Measurements from ENCODE around the gene RPGR.

Gene RPGR

GRCh38 chrX:38260231-38260630 lies 67.1 kb downstream of the RPGR start:
- peak in 1 of 2 donors; percentile 27 for DNase-seq

DNA sequence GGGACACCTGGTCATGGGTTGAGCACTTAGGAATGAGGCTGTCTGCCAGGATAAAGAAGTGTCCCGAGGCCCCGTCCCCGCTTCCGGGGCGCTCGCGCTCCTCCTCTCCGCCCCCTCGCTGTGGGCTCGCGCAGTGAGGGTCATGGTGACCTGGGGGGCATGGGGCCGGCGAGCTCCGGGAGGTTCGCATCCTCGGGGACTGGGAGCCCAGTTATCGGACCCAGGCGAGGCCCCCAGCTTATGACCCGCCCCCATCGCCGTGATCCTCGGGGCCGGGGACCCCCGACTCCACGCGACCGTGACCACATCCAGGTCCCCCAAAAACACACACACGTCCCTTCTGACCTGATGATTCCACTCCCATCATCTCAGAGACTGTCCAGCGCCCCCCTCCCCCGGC lies 71.3 kb downstream of the RPGR start:
- DNase-seq = no peak

DNA sequence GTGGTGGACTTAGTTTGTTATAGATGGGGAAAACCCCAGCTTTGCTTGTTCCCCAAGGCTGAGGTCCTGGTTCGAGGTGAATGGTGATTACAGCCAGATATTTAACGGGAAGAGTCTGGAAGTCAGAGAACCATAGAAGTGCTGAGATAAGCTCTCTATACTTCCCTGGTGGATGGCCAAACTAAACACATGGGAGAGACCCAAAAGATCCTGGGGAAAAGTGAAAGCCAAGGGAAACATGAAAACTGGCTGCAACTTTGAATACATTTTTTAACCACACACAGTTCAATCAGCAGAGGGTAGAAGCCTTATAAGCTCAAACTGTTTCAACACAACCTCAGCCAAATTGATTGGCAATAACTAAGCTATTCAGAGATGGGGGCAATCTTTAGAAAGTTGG lies 77.3 kb downstream of the RPGR start:
- no peak for DNase-seq

GRCh38 chrX:38247051-38247450 lies 80.3 kb downstream of the RPGR start:
- no peak for DNase-seq

DNA sequence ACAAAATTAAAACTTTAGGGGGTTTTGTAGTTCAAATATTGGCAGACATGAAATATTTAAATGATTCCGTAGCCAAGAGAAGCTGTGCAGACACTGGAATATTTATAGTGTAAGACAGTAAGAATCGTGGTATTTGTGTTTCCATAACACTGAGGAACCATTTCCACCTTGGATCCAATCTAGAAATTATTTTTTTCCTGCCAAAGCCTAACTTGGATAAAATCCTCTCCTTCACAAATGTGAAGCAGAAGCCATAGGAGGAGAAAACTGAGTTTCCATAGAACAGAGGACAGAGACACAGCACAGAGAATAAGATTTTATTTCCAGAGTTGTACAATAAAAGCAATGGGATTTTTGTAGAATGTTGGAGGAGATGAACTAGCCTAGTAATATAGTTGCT lies 86.8 kb downstream of the RPGR start:
- DNase-seq = no peak

GRCh38 chrX:38236901-38237615 lies 90.3 kb downstream of the RPGR start:
- DNase-seq = no peak

DNA sequence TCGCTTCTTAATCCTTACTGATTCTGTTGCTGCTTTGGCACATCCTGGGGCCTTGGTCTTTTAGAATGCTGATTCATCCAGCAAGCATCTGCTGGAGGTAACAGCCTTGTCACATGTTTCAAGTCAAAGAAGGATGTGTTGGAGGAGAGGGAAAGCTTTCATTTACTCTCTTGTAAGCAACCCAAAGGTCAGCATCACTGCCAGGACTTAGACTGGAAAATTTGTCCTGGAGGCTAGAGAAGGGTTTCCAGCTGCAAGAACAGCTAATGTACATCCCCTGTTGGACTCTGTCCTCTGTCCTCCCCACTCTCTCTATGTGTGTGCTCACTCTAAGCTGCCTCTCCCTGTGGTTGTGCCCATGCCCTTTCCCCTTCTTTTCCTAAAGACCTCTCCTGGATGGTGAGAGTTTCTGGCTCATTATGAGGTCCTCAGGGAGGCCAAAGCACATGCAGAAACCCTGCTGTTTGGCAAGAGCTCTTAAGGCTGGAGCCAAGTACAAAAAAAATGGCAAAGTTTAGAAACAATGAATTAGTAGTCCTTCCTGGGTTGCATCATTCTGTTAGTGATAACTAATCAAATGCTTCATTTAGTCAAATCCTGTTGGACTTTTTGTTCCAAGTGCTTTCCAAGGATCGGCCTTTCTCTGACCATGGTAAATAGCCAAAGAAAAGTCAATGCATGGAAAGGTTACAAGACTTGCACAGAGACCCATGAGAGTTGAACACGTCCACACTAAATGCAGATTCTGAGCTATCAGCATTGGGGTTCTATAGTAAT lies 93.2 kb downstream of the RPGR start:
- DNase-seq = no peak

GRCh38 chrX:38232079-38232686 lies 95.1 kb downstream of the RPGR start:
- DNase-seq = no peak

DNA sequence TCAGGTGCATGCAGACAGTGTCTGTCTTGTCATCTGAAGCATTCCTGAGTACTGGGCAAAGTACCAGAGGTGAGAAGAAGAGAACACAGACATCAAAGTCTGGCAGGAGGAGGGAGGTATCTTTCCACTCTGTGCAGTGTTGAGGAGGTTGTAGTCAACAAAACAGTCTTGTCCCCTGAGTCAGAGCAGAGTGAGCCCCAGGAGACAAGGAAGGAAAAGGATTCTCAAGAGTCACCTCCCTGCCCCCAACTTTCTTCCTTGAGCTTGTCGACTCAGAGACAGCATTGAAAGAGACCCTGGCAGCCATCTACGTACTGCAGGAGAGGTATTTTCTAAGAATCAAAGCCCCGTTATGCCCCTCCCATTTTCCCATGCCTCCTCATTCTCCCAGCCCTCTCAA lies 102.2 kb downstream of the RPGR start:
- no peak for DNase-seq

DNA sequence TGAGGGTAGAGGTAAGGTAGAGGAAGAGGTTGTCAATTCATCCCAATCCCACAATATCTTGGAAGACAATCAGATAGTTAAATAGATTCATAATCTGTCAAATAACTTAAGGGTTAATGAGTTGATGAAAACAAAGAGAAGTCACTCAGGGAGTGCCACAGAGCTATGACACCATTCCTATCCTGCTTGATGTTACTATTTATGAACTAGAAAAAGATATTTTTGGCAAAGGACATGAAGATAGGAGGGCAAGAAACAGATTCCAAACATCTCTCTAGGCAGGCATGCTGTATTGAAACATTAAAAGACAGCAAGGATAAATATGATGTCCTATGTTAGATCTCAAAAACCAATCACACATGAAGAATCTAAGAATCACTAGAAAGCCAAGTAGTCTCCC lies 103.1 kb downstream of the RPGR start:
- DNase-seq = no peak

DNA sequence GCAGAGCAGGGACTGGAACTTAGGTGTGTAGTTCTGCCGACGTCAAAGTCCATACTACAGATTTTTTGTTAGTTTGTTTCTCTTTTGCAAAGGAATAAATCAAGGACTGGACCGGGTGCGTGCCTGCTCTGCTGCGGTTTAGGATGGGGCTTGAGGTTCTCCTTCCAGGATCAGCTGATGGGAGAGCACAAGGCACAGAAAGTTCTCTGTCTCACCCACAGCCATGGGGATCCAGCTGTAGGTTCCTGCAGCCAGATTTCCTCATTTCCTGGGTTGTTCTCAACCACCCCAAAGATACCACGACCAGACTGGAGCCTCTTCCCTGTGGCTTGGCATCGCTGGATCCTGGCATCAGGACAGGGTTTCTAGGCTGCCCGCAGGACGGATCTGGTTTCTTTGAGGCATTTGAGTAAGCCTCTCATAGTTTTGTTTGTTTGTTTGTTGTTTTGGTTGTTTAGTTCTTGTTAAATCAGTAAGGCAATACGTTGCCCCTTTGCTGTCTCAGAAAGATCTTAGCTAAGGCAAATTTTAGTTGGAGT lies 105.8 kb downstream of the RPGR start:
- DNase-seq = peak in 1 of 2 donors; percentile 39

GRCh38 chrX:38220415-38221390 lies 106.6 kb downstream of the RPGR start, which contains the start of gene SRPX:
SRPX (minus strand) TSS chrX:38220871; CDS start chrX:38220792, 79 bp downstream.
- no peak for DNase-seq

DNA sequence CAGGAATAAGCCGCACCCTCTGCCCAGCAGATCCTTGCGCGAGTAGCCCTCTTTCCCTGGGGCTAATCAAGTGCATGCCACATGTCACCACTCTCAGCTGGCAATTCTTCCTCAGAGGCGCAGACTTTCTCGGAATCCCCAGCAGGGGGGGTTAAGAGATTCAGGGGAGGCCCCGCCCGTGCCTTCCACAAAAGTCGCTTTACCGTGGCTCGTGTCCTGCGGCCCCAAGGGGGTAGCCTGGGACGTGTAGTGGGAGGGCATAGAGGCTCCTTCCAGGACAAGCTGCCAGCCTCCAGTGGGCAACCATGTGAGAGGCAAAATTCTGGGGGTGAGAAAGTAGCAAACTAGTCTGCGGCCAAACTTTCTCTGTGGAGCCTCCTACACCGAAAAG lies 107.3 kb downstream of the RPGR start:
- DNase-seq = peak; percentile 26 to 45

Data from inflammatory macrophage (primary cell).